PC-9 (cell line): ENCODE data around the gene DSCAM. TPM values are rescaled to one million over a fixed set of nuclear protein-coding genes. Genes with fewer than 3 reads are reported as not detected.

Source experiments
- BruUV-seq: library from RNA; stranded (reverse); fragments of 400-500 nt; replicated peaks from 2 replicates; lab custom pipeline; 2021; lab: Mats Ljungman, UMichigan
- CTCF ChIA-PET: fragments of 300-600 bp; sonication (Branson Sonifier 250); formaldehyde crosslinking; loops from one replicate; lab custom pipeline; 2022; ENCODE audit warnings: antibody characterized with exemption; lab: Charles Lee
- POLR2A ChIA-PET: fragments of 300-600 bp; sonication (Branson Sonifier 250); formaldehyde crosslinking; loops from one replicate; lab custom pipeline; 2022; ENCODE audit warnings: antibody characterized with exemption; ENCODE audit not compliant: unreplicated experiment; lab: Charles Lee
- DNase-seq, 2 experiments: peaks; one replicate each; pipeline versions ENCODE4 v3.0.0 to v3.0.0-alpha.2; 2015 to 2022; ENCODE audit warnings: mixed read lengths in 1 of 2
- H2AFZ ChIP-seq: fragments of 200-600 bp; sonication (generic); 2 replicates; pipeline ENCODE4 v1.8.1; 2017; ENCODE audit warnings: antibody characterized with exemption
- H3F3A ChIP-seq: fragments of 200-600 bp; sonication (generic); 2 replicates; pipeline ENCODE4 v1.8.1; 2017; ENCODE audit warnings: antibody characterized with exemption, mild to moderate bottlenecking, low read depth; ENCODE audit not compliant: insufficient read depth
- H3K27ac ChIP-seq: fragments of 200-600 bp; sonication (generic); 2 replicates; pipeline ENCODE4 v1.6.1; 2016; ENCODE audit warnings: mixed run types
- H3K27me3 ChIP-seq: fragments of 200-600 bp; sonication (generic); 2 replicates; pipeline ENCODE4 v1.6.1; 2016; ENCODE audit warnings: low read depth, mixed run types; ENCODE audit not compliant: insufficient read depth
- H3K36me3 ChIP-seq: fragments of 200-600 bp; sonication (generic); 2 replicates; pipeline ENCODE4 v1.6.1; 2016; ENCODE audit warnings: low read depth, mixed run types
- H3K4me1 ChIP-seq: fragments of 200-600 bp; sonication (generic); replicated peaks from 2 replicates; pipeline ENCODE4 v1.6.1; 2016; ENCODE audit warnings: mixed run types; ENCODE audit not compliant: insufficient read depth
- H3K4me2 ChIP-seq: fragments of 200-600 bp; sonication (generic); 2 replicates; pipeline ENCODE4 v1.6.1; 2017; ENCODE audit warnings: mixed run types
- H3K4me3 ChIP-seq: fragments of 200-600 bp; sonication (generic); 2 replicates; pipeline ENCODE4 v1.6.1; 2016; ENCODE audit warnings: mixed run types
- H3K79me2 ChIP-seq: fragments of 200-600 bp; sonication (generic); 2 replicates; pipeline ENCODE4 v1.6.1; 2017; ENCODE audit warnings: low read depth, mixed run types
- H3K9me2 ChIP-seq: fragments of 200-600 bp; sonication (generic); 2 replicates; pipeline ENCODE4 v1.8.1; 2017; ENCODE audit warnings: mild to moderate bottlenecking; ENCODE audit not compliant: insufficient read depth
- H3K9me3 ChIP-seq: fragments of 200-600 bp; sonication (generic); 2 replicates; pipeline ENCODE4 v1.8.1; 2016; ENCODE audit warnings: low read depth; ENCODE audit not compliant: insufficient read depth
- H4K20me1 ChIP-seq: fragments of 200-600 bp; sonication (generic); 2 replicates; pipeline ENCODE4 v1.8.1; 2017; ENCODE audit not compliant: insufficient read depth
- EZH2 ChIP-seq: fragments of 200-600 bp; sonication (generic); IDR thresholded peaks from 2 replicates; pipeline ENCODE4 v1.8.0; 2017; ENCODE audit warnings: antibody characterized with exemption, low read depth
- intact Hi-C: fragments of 100-400 bp; cut with micrococcal nuclease; formaldehyde crosslinking; loops from one replicate; pipeline ENCODE4 v1.10.0; 2022; ENCODE audit not compliant: unreplicated experiment
- total RNA-seq: library from RNA; stranded (reverse); gene quantifications from 2 replicates; pipeline ENCODE4 v1.2.3, GENCODE V29; 2021
- TF ChIP-seq, protein P1 (sequence below): fragments of 200-600 bp; sonication (generic); conservative IDR thresholded peaks from 2 replicates; pipeline ENCODE4 v1.6.1; 2017; ENCODE audit warnings: mixed run types, antibody characterized with exemption, mild to moderate bottlenecking, moderate library complexity

DSCAM gene
- total RNA-seq, 1 experiment from 2014 or later = not detected

DNA sequence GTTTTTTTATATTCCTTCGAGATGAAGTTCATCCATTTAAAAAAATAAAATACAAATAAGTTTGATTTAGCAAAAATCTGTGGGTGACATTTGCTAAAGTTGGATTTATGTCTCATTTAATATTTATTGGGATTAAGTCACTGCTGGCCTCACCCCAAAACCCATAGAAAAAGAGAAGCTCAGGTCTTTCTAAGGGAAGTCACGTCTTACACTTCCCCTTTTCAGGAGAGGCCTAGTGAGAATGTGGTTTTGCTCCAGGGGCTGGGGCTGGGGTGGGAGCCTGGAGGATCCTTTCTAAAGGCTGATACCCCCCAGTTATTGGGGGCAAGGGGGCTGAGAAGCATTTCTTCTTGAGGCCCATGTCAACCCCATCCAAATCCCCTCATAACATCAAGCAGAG lies 300.3 kb downstream of the DSCAM start:
- DNase-seq = no peak
- Histone ChIP-seq H3K4me3 (no peak overlapping the region), H3K27me3 (0 out of 2 replicates have a peak, but pooled peaks cover 4% of the 10 kb centered on the region), H3K27ac (no peak overlapping the region), H3K79me2 (no peaks in the 10 kb centered on the region), H2AFZ (no peak overlapping the region), H4K20me1 (no peaks in the 10 kb centered on the region), H3K9me3 (no peaks in the 10 kb centered on the region), H3K36me3 (no peaks in the 10 kb centered on the region), H3K4me1 (no peaks in the 10 kb centered on the region), H3K9me2 (no peaks in the 10 kb centered on the region), H3F3A (no peaks in the 10 kb centered on the region), H3K4me2 (no peak overlapping the region)
- CTCF ChIA-PET = no interaction called here
- TF ChIP-seq EZH2 = no peak
- TF ChIP-seq, protein P1, sequence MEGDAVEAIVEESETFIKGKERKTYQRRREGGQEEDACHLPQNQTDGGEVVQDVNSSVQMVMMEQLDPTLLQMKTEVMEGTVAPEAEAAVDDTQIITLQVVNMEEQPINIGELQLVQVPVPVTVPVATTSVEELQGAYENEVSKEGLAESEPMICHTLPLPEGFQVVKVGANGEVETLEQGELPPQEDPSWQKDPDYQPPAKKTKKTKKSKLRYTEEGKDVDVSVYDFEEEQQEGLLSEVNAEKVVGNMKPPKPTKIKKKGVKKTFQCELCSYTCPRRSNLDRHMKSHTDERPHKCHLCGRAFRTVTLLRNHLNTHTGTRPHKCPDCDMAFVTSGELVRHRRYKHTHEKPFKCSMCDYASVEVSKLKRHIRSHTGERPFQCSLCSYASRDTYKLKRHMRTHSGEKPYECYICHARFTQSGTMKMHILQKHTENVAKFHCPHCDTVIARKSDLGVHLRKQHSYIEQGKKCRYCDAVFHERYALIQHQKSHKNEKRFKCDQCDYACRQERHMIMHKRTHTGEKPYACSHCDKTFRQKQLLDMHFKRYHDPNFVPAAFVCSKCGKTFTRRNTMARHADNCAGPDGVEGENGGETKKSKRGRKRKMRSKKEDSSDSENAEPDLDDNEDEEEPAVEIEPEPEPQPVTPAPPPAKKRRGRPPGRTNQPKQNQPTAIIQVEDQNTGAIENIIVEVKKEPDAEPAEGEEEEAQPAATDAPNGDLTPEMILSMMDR = no peak
- intact Hi-C loops = no loop called here
- POLR2A ChIA-PET = no interaction called here
- BruUV-seq = no TSS peak

DNA sequence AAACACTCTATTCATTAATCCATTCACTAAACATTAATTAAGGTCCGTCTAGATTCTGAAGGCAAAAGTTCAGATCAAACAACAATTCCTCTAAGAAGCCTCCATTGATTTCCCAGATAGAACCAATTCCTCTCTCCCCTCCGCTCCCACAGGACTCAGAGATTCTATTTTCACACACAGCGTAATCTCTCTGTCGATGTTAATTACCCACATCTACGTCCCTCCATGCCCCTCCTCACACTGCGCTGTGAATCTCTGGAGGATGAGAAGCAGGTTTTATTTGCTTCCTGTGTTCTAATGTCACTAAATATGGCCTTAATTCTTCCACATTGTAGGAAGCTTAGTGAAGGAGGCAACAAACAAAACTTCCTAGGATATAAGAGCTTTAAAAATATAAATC lies 306.7 kb downstream of the DSCAM start:
- ChIA-PET POLR2A (no interaction called here), CTCF (interaction anchor here (0.6 kb wide), 1 partner anchor 14 kb away, joined by 3 read pairs; no protein-coding TSS in a partner anchor)
- TF ChIP-seq EZH2 = no peak
- TF ChIP-seq, protein P1 = no peak
- H3K27ac ChIP-seq = no peak overlapping the region
- H3K4me2 ChIP-seq = no peak overlapping the region
- no peak for DNase-seq
- H3F3A ChIP-seq = no peaks in the 10 kb centered on the region
- no peak overlapping the region for H2AFZ ChIP-seq
- H3K79me2 ChIP-seq = no peaks in the 10 kb centered on the region
- no peaks in the 10 kb centered on the region for H3K9me3 ChIP-seq
- no peaks in the 10 kb centered on the region for H3K36me3 ChIP-seq
- H3K4me3 ChIP-seq = no peak overlapping the region
- no peaks in the 10 kb centered on the region for H4K20me1 ChIP-seq
- H3K4me1 ChIP-seq = no peaks in the 10 kb centered on the region
- intact Hi-C loops = no loop called here
- BruUV-seq = no TSS peak
- H3K9me2 ChIP-seq = no peaks in the 10 kb centered on the region
- H3K27me3 ChIP-seq = peaks cover 11% of the 10 kb centered on the region; the same call in 1 of the 2 replicates

DNA sequence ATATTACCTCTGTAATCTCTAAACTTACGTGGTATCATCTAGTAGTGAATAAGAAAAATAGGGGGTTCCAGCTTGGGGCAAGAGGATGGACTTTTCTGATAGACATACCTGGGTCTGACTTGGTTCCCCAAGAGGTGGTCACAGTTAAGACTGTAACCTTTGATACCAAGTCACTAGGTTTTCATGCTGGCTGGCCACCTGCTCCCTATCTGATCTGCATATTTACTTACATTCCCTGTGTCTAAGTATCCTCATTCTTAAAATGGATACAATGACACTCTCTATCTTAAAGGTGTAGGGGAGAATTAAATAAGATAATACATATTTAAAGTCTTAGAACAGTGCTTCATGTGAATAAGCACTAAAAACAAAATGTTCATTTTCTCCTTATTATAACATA lies 312.1 kb downstream of the DSCAM start:
- Histone ChIP-seq H3K27ac (no peak overlapping the region), H3F3A (no peaks in the 10 kb centered on the region), H3K4me3 (no peak overlapping the region), H3K4me1 (no peaks in the 10 kb centered on the region), H3K9me2 (no peaks in the 10 kb centered on the region), H2AFZ (no peak overlapping the region), H3K36me3 (no peaks in the 10 kb centered on the region), H3K79me2 (no peaks in the 10 kb centered on the region), H3K4me2 (no peak overlapping the region), H4K20me1 (no peaks in the 10 kb centered on the region), H3K9me3 (no peaks in the 10 kb centered on the region), H3K27me3 (peaks cover 6% of the 10 kb centered on the region; the same call in 1 of the 2 replicates)
- POLR2A ChIA-PET = no interaction called here
- no peak for TF ChIP-seq EZH2
- TF ChIP-seq, protein P1 = no peak
- CTCF ChIA-PET = no interaction called here
- intact Hi-C loops = no loop called here
- BruUV-seq = no TSS peak
- DNase-seq = no peak
